MV-4-11 (cell line): Measurements from ENCODE around the gene MGP.

Experiments
- DNase-seq: peaks from one replicate; lab custom pipeline; 2025; lab: John Stamatoyannopoulos, UW

Gene MGP

DNA sequence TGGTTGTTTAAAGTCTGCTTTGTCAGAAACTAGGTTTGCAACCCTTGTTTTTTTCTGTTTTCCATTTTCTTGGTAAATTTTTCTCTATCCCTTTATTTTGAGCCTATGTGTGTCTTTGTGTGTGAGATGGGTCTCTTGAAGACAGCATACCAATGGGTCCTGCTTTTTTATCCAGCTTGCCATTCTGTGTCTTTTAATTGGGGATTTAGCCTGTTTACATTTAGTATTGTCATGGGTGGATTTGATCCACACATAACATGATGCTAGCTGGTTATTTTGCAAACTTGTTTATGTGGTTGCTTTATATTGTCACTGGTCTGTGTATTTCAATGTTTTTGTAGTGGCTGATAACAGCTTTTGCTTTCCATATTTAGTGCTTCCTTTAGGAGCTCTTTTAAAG lies 25.2 kb downstream of the MGP start:
- DNase-seq = no peak

DNA sequence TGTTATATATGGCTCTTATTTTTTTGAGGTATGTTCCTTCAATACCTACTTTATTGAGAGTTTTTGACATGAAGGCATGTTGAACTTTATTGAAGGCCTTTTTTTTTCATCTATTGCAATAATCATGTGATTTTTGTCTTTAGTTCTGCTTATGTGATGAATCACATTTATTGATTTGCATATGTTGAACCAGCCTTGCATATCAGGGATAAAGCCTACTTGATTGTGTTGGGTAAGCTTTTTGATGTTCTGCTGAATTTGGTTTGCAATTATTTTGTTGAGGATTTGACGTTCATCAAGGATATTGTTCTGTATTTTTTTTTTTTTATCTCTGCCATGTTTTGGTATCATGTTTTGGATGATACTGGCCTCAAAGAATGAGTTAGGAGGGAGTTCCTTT lies 27.1 kb downstream of the MGP start:
- DNase-seq = no peak

DNA sequence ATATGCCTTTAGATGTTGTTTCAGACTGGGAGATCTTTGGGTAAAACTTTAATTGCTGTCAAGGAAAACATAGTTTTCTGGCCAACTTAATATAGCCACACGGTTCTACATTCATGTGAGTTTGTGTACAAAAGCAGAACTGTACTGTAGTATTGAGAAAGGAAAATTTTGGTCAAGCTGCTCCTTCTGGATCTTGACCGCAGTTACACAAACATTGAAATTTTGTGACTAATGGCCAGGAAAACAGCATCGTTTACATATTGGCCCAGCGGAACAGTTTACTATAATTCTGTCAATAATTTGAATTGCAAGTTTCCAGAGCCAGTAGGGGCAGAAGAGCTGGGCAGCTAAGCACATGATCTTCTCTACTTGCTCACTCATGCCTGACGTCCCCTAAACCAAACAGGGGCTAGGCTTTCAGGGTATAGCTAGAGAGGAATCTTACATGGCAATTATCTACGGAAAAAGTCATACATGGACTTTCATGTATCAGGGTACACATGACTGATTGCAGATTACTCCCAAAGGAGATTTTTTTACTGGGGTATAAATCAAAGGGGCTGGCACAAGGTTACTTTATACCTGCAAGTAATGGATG lies 31.0 kb downstream of the MGP start:
- DNase-seq = peak; percentile 58

DNA sequence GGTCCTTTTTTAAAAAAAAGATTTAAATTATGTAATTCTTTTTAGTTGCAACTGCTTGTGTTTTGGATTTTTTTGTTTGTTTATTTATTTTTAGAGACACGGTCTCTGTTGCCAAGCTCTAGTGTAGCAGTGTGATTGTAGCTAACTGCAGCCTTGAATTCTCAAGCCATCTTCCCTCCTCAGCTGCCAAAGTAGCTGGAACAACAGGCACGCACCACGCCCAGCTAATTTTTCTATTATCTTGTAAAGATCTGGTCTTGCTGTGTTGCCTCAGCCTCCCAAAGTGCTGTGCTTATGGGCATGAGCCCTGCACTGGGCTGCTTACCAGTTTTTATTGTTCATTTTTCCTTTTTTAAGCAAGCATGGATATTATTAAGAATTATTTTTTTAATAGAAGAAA lies 31.7 kb downstream of the MGP start:
- no peak for DNase-seq

DNA sequence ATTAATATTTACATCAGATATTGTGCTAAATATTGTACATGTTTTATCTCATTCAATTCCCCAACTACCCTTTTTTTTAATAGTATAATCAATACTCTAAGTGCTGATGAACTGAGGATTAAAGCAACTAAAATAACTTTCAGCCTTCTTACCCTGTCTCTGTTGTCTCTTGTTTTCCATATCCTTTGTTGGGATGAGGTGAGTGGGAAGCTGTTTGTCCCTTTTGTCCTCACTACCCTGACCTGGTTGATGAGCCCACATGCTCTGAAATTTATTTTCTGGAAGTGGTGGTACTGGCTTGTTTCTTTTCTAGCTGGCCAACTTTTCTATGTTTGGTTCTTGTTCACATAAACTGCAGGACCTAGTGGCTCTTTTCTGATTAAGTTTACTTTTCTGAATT lies 32.8 kb downstream of the MGP start:
- no peak for DNase-seq

DNA sequence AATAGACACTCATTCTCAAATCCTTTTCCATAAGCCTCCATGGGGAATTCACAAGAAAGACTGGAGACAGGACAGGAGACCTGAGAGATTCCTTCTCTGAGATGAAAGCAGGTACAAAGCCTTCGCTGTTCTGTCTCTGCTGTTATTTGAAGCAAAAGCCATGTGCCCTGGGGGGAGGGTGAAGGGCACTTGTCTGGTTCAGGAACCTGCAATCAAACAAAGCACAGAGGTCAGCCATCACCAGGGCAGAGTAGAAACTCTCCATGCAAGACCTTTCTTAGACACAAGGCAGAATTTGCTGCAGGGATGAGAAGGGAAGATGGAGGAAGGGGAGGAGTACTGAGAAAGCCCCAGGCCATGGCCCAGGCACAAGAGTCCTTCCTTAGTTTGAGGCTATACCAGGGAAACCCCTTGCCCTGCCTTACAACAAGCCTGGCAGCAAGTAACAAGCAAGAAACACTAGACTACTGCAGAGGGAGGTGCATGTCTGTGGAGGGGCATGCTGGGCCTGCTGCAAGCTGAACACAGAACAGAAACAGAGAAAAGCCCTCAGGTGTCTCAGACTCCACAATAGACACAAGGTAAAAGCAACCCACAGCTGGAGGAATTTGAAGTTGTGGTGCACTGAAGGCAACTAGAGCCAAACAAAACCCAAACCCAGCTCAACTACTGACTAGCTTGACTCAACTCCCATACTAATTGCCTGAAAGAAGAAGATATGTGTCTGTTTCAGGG lies 34.6 kb downstream of the MGP start:
- DNase-seq = no peak

DNA sequence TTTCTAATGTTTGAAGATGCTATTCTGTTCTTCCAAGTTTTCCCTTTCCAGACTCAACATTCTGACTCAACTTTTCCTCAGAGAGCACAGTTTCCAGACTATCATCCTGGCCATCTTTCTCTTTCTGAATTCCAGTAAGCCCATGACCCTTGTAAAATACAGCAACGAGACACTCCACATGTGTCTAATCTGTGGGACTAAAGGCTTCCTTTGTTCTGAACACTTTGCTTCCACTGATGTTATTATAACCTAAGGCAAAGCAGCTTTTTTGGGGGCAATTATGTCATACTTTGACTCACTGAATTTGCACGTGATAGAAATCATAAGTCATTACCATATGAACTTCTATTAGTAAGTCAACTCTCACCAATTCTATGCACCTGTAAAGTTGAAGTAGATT lies 36.0 kb downstream of the MGP start:
- no peak for DNase-seq

DNA sequence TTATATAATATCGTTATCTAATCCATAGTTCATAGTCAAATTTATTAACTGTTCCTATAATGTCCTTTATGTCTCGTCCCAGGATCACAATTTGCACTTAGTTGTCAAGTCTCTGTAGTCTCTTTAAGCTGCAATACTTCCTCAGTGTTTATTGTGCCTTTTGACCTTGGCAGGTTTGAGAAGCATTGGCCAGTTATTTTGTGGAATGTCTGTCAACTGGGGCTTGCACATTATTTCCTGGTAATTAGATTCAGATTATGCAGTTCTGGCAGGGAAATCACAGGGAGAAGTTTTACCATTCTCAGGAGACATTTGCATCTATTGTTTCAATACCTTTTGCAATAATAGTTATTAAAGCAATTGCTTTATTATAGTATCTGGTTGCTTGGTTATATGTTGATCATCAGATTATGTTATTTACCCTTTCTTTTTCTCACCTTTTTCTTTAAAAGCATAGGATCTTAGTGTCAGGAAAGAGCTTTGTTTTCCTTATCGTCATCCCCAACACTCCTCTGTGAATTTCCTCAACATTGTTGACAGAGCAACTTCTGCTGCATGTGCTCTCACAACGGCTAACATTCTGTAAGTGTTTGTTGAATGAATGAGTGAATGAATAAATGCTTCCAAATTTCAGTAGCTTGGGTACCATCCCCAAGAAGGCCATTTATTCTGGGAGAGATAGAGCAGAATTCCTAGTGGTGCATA lies 38.6 kb downstream of the MGP start:
- no peak for DNase-seq

DNA sequence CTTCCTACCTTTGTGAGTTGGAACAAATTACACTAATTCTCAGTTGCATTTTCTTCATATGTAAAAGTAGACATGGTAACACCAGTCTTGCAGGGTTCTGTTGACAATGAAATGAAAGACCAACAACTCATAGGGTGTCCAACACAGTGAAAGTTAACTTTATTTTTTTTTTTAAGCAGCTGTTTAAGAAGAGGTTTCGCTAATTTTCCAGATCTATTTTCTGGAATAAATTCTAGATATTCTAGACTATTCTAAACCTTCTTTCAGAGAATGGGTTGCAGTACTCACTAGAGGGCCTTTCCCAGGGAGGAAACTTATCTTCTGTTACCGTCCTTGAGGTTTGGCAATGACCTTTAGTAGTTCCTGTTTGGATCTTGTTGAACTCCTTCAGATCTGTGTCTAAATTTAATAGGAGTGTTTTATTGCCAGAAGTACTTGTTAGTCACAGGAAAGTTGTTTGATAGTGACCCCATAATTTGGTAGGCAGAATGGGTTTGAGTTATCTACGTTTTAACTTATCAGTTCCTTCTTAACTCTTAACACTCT lies 39.5 kb downstream of the MGP start:
- DNase-seq = peak; percentile 25

DNA sequence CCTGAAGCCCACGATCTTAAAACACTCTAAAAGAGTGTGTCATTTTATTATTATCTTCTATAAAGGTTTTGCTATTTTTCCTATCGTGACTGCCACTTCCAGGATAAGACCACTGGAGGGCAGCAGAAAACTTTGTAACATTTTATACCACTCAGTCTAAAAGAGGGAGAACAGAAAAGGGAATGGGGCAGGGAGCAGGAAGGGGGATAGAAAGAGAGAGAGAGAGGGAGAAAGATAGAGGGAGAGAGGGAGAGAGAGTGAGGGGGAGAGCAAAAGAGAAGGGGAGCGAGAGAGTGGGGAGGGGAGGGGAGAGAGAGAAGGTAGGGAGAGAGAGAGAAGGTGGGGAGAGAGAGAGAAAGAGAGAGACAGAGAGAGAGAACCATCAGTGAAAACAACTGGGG lies 40.3 kb downstream of the MGP start:
- peak; percentile 52 for DNase-seq

DNA sequence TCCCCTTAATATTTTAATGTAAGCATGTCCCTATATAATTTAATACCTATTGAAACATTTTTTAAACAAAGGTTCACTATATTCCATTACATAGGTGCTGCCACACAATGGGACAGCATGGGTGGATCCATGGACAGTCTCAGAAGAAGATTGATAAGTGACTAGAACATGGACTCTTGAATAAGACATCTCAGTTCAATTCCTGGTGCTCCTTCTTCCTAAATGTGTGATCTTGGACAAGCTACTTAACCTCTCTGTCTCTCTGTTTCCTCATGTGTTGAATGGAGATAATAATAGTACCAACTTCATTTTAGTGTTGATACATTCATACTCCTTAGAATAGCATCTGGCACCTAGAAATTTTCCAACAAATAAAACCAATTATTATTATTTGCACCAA lies 41.3 kb downstream of the MGP start:
- no peak for DNase-seq

DNA sequence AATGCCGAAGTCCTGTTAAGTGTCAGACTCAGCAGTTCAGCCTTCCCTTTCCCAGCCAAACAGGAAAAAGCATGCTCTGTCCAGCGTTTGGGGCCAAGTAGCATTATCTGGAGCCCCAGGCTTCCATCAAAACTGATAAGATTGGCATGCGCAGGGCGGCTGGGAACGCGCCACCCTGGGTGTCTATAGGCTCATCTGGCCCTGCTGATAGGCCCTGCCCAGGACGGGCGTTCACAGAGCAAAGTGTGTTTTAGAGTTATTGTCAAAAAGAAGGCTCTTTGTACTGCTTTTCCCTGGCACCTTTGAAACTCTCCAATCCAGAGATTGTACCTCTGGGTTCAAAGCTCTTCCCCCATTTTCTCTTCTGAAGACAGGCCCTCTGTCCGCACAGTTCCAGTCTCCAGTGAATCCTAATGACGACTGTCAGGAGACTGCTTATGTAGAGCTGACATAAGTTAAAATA lies 42.2 kb downstream of the MGP start, which contains the start of gene ART4:
TSS of gene ART4 (minus strand) at position 102 of the 463 bp plus-strand sequence. CDS start 413 bp downstream, outside the sequence.
- DNase-seq = no peak

DNA sequence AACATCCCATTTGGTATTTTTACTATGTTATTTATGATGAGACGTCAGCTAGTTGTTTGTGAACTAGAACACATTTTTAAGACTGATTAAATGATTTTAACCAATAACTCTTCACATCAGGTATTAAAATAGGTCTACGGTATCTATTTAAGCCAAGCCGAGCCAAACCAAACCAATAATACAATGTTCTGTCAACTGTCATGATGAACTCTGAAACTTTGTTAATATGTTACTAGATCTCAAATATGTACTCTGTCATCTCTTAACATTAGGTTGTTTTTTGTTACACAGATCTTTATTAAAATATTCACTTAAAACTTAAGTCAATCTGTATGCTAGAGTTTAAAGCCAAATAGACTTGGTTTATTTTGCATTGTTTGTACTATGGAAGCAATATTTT lies 43.3 kb downstream of the MGP start:
- no peak for DNase-seq

DNA sequence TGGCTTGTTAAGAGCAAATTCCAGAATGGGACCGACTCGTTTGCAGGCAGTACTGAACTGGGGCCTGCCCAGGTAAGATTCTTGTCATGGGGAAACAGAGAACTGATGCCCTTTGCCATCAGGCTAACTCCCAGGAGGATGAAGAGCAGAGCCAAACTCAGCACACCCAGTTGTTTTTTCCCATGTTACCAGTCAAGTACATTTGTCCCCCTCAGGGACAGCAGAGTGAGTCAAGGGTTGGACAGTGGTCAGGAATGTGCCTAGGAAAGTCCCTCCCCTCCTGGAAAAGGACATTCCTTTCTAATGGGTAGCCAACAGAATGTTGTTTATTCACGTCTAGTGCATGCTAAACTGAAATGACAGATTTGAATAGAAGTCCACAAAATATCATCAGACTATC lies 43.9 kb downstream of the MGP start:
- no peak for DNase-seq

DNA sequence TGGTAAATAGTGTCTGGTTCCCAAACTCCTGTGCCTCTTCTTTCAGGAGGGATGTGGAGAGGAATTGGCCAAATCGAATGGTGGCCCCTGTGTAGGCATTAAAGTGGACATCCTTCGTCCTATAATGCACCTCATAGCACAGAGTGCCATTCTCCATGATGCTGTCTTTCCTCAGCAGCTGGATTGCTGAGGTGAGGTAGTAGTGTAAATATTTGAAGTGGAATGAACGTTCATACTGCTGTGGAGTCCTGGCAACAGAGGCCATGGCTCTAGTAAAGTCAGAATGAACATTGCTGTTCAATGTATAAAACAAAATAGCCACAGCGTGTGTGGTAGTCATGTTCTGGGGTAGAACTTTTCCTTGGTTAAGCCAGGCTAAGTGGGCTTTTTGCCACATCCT lies 45.0 kb downstream of the MGP start:
- no peak for DNase-seq

DNA sequence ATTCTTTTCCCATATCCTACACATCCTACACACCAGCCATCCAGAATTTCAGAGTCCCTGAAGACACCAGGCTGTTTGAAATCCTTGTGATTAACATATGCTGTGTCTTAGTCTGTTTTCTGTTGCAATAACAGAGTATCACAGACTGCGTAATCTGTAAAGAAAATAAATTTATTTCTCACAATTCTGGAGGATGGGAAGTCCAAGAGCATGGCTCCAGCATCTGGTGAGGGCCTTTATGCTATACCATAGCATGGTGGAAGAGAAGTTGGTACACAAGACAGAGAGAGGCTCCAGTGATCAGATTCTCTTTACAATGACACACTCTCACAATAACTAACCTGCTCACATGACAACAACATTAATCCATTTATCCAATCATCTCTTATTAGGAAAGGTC lies 46.4 kb downstream of the MGP start:
- DNase-seq = no peak

DNA sequence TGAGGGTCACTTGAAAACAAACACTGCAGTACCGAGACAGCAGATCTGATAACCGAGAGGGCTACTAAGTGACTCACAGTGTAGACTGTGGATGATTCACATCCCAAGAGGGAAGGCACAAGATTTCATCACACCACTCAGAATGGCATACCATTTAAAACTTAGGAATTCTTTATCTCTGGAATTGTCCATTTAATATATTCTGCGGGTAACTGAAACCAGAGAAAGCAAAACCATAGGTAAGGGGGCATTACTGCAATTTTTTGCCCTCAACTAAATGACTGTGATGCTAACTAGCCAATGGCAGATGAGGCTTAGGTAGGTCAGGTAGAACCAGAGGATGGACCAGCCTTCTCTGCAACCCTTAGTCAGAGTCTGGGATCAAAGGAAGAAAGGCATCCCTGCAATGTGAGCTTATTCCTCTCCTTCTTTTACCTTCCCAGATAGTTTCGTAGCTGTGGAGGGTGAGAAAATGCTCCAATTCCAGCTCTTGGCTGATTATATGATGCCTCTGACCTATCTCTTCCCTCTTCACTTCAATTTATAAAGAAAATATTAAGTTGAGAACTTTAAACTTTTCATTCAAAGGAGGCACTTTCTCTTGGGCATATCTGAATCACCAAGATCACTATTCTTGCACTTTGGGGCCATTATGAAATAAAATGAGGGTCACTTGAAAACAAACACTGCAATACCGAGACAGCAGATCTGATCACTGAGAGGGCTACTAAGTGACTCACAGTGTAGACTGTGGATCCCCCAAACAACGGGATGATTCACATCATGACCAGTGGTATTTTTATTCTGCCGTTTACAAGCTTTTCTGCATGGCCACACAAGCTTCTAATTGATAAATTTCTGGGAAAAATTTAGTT lies 49.1 kb downstream of the MGP start:
- DNase-seq = no peak

DNA sequence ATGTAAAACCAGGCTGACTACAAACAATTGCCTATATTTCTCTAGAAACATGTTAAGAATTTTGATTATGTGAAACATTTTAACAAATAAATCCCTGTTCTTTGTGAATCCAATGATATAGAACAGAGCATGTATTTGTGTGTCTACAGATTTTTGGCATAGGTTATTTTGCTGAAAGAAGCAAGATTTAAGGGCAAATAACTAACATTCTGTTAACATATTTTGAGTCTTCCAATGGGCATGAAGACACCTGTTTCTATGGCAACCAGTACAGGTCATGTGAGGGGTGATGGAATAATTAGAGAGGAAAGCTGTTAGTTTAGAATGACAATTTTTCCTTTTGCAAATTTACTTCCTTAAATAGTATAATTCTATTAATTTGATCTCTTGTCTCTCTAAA lies 51.1 kb downstream of the MGP start:
- no peak for DNase-seq

DNA sequence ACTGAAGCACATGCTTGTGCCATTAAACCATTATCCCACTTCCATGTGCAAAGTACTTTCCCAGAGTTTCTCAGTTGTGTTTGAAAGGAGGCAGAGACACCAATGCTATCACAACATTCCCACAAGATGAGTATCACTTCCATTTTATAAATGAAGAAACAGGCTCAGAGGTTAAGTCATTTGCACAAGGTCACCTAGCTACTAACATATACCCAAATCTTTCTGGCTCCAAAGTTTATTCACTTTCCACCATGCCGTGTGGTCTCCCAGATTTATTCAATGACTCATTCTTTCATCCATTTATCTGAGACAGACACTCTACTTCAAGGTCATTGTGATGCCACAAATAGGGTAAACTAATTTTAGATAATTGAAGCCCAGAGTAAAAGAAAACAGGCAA lies 51.7 kb downstream of the MGP start:
- no peak for DNase-seq

DNA sequence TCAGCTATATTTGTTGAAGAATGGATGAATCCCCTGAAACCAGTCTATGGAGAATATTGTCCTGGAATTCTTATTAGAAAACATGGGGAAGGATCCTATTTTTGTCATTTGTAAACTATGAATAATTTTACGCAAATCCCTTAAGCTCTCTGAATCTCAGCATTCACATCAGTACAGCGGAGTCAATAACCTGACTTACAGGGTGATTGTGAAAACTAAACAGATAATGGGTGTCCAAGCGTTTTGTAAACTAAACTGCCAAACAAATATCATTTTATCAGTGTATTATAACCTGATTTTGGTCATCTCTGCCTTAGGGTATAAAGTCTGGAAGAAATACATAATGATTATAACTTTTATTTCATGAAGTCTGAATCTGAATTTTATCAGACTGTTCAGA lies 52.3 kb downstream of the MGP start:
- DNase-seq = no peak
